ENCODE data around the gene FYCO1. TPM values are rescaled to one million over a fixed set of nuclear protein-coding genes. Genes with fewer than 3 reads are reported as not detected.

Gene FYCO1
- total and polyA plus RNA-seq, 2 of the 8 experiments (the other 6 are each of a cell fraction or from before 2014, with no cell fraction given): 4.8 to 10.8 TPM

- TF ChIP-seq, protein P1, sequence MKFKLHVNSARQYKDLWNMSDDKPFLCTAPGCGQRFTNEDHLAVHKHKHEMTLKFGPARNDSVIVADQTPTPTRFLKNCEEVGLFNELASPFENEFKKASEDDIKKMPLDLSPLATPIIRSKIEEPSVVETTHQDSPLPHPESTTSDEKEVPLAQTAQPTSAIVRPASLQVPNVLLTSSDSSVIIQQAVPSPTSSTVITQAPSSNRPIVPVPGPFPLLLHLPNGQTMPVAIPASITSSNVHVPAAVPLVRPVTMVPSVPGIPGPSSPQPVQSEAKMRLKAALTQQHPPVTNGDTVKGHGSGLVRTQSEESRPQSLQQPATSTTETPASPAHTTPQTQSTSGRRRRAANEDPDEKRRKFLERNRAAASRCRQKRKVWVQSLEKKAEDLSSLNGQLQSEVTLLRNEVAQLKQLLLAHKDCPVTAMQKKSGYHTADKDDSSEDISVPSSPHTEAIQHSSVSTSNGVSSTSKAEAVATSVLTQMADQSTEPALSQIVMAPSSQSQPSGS (IDR thresholded peaks at IDR 0.05; ENCODE audit: low read length): no peak
- TF ChIP-seq ASH2L (IDR thresholded peaks at IDR 0.05; ENCODE audit: low read length) (no peak), EZH2 (IDR thresholded peaks at IDR 0.05; ENCODE audit: low read depth, low read length, severe bottlenecking) (no peak), POU5F1 (IDR thresholded peaks at IDR 0.05; ENCODE audit: low read depth, low read length) (no peak), RXRA (IDR thresholded peaks at IDR 0.05; ENCODE audit: insufficient read depth, low read depth, low read length) (no peak)
Observed at GRCh38 chr3:45986303-45986982, 9.2 kb downstream of the FYCO1 start (continued).
